HEK293 (cell line): ENCODE results near the gene PDE3A.

Experiments
- CTCF ChIA-PET: fragments of 350-600 bp; formaldehyde crosslinking; extraction: SDS; loops from one replicate; lab custom pipeline; 2021; ENCODE audit warnings: antibody characterized with exemption; lab: Yijun Ruan, JAX
- POLR2A ChIA-PET: fragments of 300-600 bp; formaldehyde crosslinking; extraction: SDS; loops from one replicate; lab custom pipeline; 2020; ENCODE audit warnings: antibody characterized with exemption, inconsistent platforms; lab: Yijun Ruan, JAX
- H3K27ac ChIP-seq: fragments of 200-500 bp; sonication (Bioruptor generic); 2 replicates; pipeline ENCODE4 v1.5.1; 2014; ENCODE audit warnings: low read depth, low read length, control low read depth, inconsistent platforms; ENCODE audit errors: extremely low read depth
- H3K36me3 ChIP-seq, 2 experiments: fragments of 200-500 bp in 1 of 2; sonication (Bioruptor generic) in 1 of 2; 1 replicate in 1 of 2; 2 replicates in 1 of 2; pipeline ENCODE4 v1.5.1; 2014 to 2017; ENCODE audit warnings: inconsistent platforms in 2 of 2, low read length in 2 of 2; ENCODE audit not compliant: control insufficient read depth in 2 of 2, insufficient read depth in 1 of 2
- H3K4me1 ChIP-seq: fragments of 200-500 bp; sonication (Bioruptor generic); 2 replicates; pipeline ENCODE4 v1.5.1; 2014; ENCODE audit warnings: mild to moderate bottlenecking, low read length, inconsistent platforms; ENCODE audit not compliant: control insufficient read depth, insufficient read depth
- H3K4me3 ChIP-seq: 2 replicates; pipeline ENCODE4 v1.5.1; 2011; ENCODE audit warnings: low read depth, mild to moderate bottlenecking, control low read depth, low read length, moderate library complexity
- H3K9me3 ChIP-seq: fragments of 200-500 bp; sonication (Bioruptor generic); 2 replicates; pipeline ENCODE4 v1.5.1; 2014; ENCODE audit warnings: low read depth, low read length, inconsistent platforms; ENCODE audit not compliant: control insufficient read depth, insufficient read depth
- BCL11B ChIP-seq: fragments of 450-650 bp; formaldehyde crosslinking; IDR thresholded peaks from 2 replicates; pipeline ENCODE4 v1.5.1; 2016; ENCODE audit warnings: low read depth, missing biosample characterization, missing genetic modification characterization
- HIC1 ChIP-seq: fragments of 450-650 bp; formaldehyde crosslinking; IDR thresholded peaks from 2 replicates; pipeline ENCODE4 v1.5.1; 2016; ENCODE audit warnings: missing biosample characterization, missing genetic modification characterization
- HOXC10 ChIP-seq: sonication (generic); formaldehyde crosslinking; IDR thresholded peaks from 2 replicates; pipeline ENCODE4 v1.8.1; 2023; ENCODE audit warnings: mild to moderate bottlenecking, missing genetic modification reagents
- KLF17 ChIP-seq: fragments of 450-650 bp; formaldehyde crosslinking; IDR thresholded peaks from 2 replicates; pipeline ENCODE4 v1.5.1; 2016; ENCODE audit warnings: missing biosample characterization, missing genetic modification characterization
- KLF8 ChIP-seq: fragments of 450-650 bp; formaldehyde crosslinking; IDR thresholded peaks from 2 replicates; pipeline ENCODE4 v1.5.1; 2016; ENCODE audit warnings: missing biosample characterization, missing genetic modification characterization
- SP3 ChIP-seq: fragments of 450-650 bp; formaldehyde crosslinking; IDR thresholded peaks from 2 replicates; pipeline ENCODE4 v1.5.1; 2016; ENCODE audit warnings: missing biosample characterization, missing genetic modification characterization
- ZFP3 ChIP-seq: fragments of 450-650 bp; formaldehyde crosslinking; IDR thresholded peaks from 2 replicates; pipeline ENCODE4 v1.5.1; 2016; ENCODE audit warnings: low read depth, missing biosample characterization, missing genetic modification characterization
- ZNF114 ChIP-seq: fragments of 450-650 bp; formaldehyde crosslinking; IDR thresholded peaks from 2 replicates; pipeline ENCODE4 v1.5.0; 2017; ENCODE audit warnings: missing biosample characterization, missing genetic modification characterization
- ZNF148 ChIP-seq: fragments of 450-650 bp; formaldehyde crosslinking; IDR thresholded peaks from 2 replicates; pipeline ENCODE4 v1.5.0; 2017; ENCODE audit warnings: missing biosample characterization, missing genetic modification characterization, borderline replicate concordance
- ZNF302 ChIP-seq: fragments of 450-650 bp; formaldehyde crosslinking; IDR thresholded peaks from 2 replicates; pipeline ENCODE4 v1.5.1; 2016; ENCODE audit warnings: missing biosample characterization, missing genetic modification characterization, low read depth
- ZNF335 ChIP-seq: fragments of 450-650 bp; formaldehyde crosslinking; conservative IDR thresholded peaks from 2 replicates; pipeline ENCODE4 v1.5.1; 2016; ENCODE audit warnings: missing biosample characterization, missing genetic modification characterization
- ZNF473 ChIP-seq: fragments of 450-650 bp; formaldehyde crosslinking; IDR thresholded peaks from 2 replicates; pipeline ENCODE4 v1.5.1; 2017; ENCODE audit warnings: missing biosample characterization, missing genetic modification characterization
- ZNF488 ChIP-seq: fragments of 450-650 bp; formaldehyde crosslinking; IDR thresholded peaks from 2 replicates; pipeline ENCODE4 v1.5.1; 2016; ENCODE audit warnings: missing biosample characterization, missing genetic modification characterization
- ZNF626 ChIP-seq: fragments of 450-650 bp; sonication (Bioruptor Pico); formaldehyde crosslinking; IDR thresholded peaks from 2 replicates; pipeline ENCODE4 v1.5.1; 2018; ENCODE audit warnings: missing biosample characterization, missing genetic modification characterization, inconsistent platforms
- ZNF837 ChIP-seq: fragments of 450-650 bp; formaldehyde crosslinking; IDR thresholded peaks from 2 replicates; pipeline ENCODE4 v1.5.1; 2016; ENCODE audit warnings: missing biosample characterization, missing genetic modification characterization
- ZNF843 ChIP-seq: fragments of 450-650 bp; formaldehyde crosslinking; IDR thresholded peaks from 2 replicates; pipeline ENCODE4 v1.5.1; 2016; ENCODE audit warnings: missing biosample characterization, missing genetic modification characterization
- ZSCAN23 ChIP-seq: fragments of 450-650 bp; formaldehyde crosslinking; IDR thresholded peaks from 2 replicates; pipeline ENCODE4 v1.5.1; 2016; ENCODE audit warnings: missing biosample characterization, missing genetic modification characterization

Gene PDE3A

GRCh38 chr12:20474443-20474842 is 106.1 kb downstream of the PDE3A start:
- no peak overlapping the region for H3K27ac ChIP-seq
- ChIA-PET CTCF (interaction anchor here (0.6 kb wide), 1 partner anchor 16 kb away, joined by 3 read pairs; no protein-coding TSS in a partner anchor), POLR2A (no interaction called here)

GRCh38 chr12:20475542-20475941 is 107.2 kb downstream of the PDE3A start:
- Histone ChIP-seq H3K9me3 (no peaks in the 10 kb centered on the region), H3K4me3 (no peak overlapping the region), H3K4me1 (no peaks in the 10 kb centered on the region), H3K36me3 (no peaks in the 10 kb centered on the region), H3K27ac (no peak overlapping the region)
- POLR2A ChIA-PET = no interaction called here
- CTCF ChIA-PET = no interaction called here
- TF ChIP-seq SP3 (tag by site-specific recombination) (no peak), ZNF626 (tag by site-specific recombination) (no peak), ZNF488 (no peak), KLF17 (tag by site-specific recombination) (no peak), ZNF148 (no peak), BCL11B (tag by site-specific recombination) (no peak), ZFP3 (tag by site-specific recombination) (no peak), ZNF302 (tag by site-specific recombination) (no peak)

More at GRCh38 chr12:20474443-20474842, 106.1 kb downstream of the PDE3A start:
- no peak overlapping the region for H3K4me3 ChIP-seq
- no peaks in the 10 kb centered on the region for H3K9me3 ChIP-seq
- H3K4me1 ChIP-seq = no peaks in the 10 kb centered on the region
- TF ChIP-seq ZNF335 (tag by site-specific recombination) = no peak
- no peak for TF ChIP-seq ZNF837 (tag by site-specific recombination)
- no peak for TF ChIP-seq ZSCAN23
- TF ChIP-seq ZNF114 (tag by site-specific recombination) = no peak
- no peak for TF ChIP-seq ZNF843 (tag by site-specific recombination)
- TF ChIP-seq HIC1 (tag by site-specific recombination) = no peak
- no peaks in the 10 kb centered on the region for H3K36me3 ChIP-seq

GRCh38 chr12:20476551-20476950 is 108.2 kb downstream of the PDE3A start:
- Histone ChIP-seq H3K27ac (no peak overlapping the region), H3K4me3 (no peak overlapping the region), H3K9me3 (no peaks in the 10 kb centered on the region), H3K36me3 (no peaks in the 10 kb centered on the region), H3K4me1 (no peaks in the 10 kb centered on the region)
- no peak for TF ChIP-seq KLF8 (tag by site-specific recombination)
- no peak for TF ChIP-seq ZNF473 (tag by site-specific recombination)
- no peak for TF ChIP-seq KLF17 (tag by site-specific recombination)
- no peak for TF ChIP-seq HOXC10 (CRISPR knock-in tag)
- CTCF ChIA-PET = no interaction called here
- POLR2A ChIA-PET = no interaction called here
